T-helper 2 cell (primary cell): Measurements from ENCODE around the gene CALB2.

Source experiments
- DNase-seq, 5 experiments: peaks; one replicate each; pipeline versions ENCODE4 v3.0.0 to v3.0.0-alpha.2; 2012 to 2022

Gene CALB2

GRCh38 chr16:71428385-71428784, 69.9 kb downstream of the CALB2 start:
- DNase-seq = no peak

GRCh38 chr16:71428883-71429282, 70.4 kb downstream of the CALB2 start:
- DNase-seq = no peak

- DNase-seq = no peak
Observed at GRCh38 chr16:71429581-71429980, 71.1 kb downstream of the CALB2 start.

GRCh38 chr16:71430744-71431143, 72.2 kb downstream of the CALB2 start:
- no peak for DNase-seq

- no peak for DNase-seq
Observed at GRCh38 chr16:71431176-71431575, 72.7 kb downstream of the CALB2 start.

GRCh38 chr16:71431991-71432390, 73.5 kb downstream of the CALB2 start:
- no peak for DNase-seq

- no peak for DNase-seq
Observed at GRCh38 chr16:71432906-71433305, 74.4 kb downstream of the CALB2 start.

- DNase-seq = no peak
Observed at GRCh38 chr16:71436473-71436872, 78.0 kb downstream of the CALB2 start.

- no peak for DNase-seq
Observed at GRCh38 chr16:71439523-71439922, 81.0 kb downstream of the CALB2 start.
